ENCODE data around the gene BTBD7.

GRCh38 chr14:93195316-93195999 lies 137.4 kb downstream of the BTBD7 start:
- TF ChIP-seq CTCF (IDR thresholded peaks at IDR 0.05): no peak
- no peak for TF ChIP-seq EZH2 (IDR thresholded peaks at IDR 0.05; ENCODE audit: borderline replicate concordance, insufficient read depth, low read depth, low read length, poor library complexity, severe bottlenecking)
